ENCODE data around the gene OR13A1.
"Not testable (repeated sequence)": the region's sequence is repeated elsewhere in the genome, so short reads cannot be mapped to it uniquely, and the experiment has no call there.

The OR13A1 gene

DNA sequence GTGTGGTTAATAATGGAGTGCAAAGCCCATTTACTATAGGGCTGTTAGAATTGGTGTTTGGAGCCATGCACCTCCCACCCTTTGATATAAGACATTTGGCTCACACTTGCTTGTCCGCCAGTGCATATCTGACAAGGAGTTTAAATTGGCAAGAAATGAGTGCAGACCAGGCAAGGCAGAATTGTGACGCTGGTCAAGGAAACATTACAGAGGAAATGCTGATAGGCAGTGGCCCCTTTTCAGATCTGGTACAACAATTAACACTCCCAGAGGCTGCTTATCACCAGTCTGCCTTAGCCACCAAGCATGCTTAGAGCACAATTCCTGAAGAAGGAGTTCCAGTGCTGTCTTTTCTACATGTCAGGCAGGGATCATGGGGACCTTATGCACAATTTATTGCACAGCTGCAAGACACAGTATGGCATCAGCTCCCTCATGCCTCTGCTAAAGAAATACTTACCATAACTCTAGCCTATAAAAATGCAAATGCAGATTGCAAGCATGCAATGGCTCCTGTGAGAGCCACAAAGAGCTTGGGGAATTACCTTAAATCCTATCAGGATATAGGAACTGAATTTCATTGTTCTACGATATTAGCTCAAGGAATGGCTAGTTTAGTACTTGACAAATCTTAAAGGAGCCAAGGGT is 35.2 kb downstream of the OR13A1 start:
- DNase-seq, result no peak

GRCh38 chr10:45279682-45280081 is 35.7 kb downstream of the OR13A1 start:
- no peak for DNase-seq

- DNase-seq, result no peak
These were observed 36.4 kb downstream of the OR13A1 start for GRCh38 chr10:45278860-45279498.

DNA sequence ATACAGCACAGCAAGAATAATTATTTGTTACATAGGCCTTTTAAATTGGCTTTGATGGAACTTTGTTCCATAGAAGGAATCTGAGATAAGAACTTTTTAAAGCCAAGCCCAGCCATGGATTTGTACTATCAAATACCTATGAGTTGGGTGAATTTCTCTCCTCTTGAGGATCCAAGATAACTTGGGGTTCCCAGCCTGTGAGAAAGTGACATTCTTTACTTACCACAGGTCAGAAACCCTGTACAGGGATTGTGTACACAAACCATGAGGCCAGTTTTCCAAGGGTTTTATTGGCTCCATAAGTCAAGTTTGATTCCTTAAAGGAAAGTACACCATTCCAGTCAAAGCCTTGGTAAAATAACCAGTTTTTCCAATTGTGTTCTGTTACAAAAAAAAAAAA is 39.3 kb downstream of the OR13A1 start:
- not testable (repeated sequence) for DNase-seq

DNA sequence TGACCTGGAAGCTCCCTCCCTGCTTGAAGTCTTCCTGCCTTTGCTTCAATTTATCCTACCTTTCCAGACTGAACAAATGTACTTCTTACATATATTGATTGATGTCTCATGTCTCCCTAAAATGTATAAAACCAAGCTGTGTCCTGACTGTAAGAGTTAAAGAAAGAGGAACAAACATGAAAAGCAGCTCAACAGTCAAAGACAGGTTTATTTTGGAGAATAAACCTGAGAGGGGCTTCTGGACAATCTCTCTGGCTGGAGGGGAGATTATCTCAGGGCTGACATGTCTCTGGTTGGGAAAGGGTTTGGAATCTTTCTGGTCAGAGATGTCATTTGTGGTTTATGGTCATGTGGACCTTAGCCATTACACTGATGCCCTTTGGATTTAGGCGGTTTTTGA is 41.0 kb downstream of the OR13A1 start:
- no peak for DNase-seq

DNA sequence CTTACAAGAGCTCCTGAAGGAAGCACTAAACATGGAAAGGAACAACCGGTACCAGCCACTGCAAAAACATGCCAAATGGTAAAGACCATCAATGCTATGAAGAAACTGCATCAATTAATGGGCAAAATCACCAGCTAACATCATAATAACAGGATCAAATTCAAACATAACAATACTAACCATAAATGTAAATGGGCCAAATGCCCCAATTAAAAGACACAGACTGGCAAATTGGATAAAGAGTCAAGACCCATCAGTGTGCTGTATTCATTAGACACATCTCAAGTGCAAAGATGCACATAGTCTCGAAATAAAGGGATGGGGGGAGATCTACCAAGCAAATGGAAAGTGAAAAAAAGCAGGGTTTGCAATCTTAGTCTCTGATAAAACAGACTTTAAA is 47.6 kb downstream of the OR13A1 start:
- not testable (repeated sequence) for DNase-seq

GRCh38 chr10:45265996-45266395 is 49.4 kb downstream of the OR13A1 start:
- no peak for DNase-seq

DNA sequence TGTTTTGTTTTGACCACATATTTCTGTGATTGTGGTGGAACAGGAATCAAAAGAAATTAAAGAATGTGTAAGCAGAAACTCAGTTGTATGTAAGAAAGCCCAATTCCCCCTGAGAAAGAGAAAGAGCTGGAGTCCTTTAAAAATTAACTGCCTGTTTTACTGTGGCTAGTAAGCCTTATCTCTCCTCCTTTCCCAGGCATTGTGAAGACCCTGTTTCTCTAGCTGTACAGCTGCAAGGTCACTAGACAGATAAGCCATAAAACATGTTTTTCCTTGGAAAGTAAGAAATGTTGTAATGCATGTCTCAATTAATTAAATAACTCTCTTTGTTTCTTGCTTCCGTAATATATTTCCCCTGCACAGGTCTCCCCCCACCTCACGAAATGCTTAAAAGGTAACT is 53.5 kb downstream of the OR13A1 start:
- DNase-seq, result no peak

GRCh38 chr10:45261243-45261775 is 54.1 kb downstream of the OR13A1 start:
- DNase-seq, result no peak

- not testable (repeated sequence) for DNase-seq
These were observed 54.8 kb downstream of the OR13A1 start for GRCh38 chr10:45260635-45261034.

- not testable (repeated sequence) for DNase-seq
These were observed 55.5 kb downstream of the OR13A1 start for GRCh38 chr10:45259786-45260495.

DNA sequence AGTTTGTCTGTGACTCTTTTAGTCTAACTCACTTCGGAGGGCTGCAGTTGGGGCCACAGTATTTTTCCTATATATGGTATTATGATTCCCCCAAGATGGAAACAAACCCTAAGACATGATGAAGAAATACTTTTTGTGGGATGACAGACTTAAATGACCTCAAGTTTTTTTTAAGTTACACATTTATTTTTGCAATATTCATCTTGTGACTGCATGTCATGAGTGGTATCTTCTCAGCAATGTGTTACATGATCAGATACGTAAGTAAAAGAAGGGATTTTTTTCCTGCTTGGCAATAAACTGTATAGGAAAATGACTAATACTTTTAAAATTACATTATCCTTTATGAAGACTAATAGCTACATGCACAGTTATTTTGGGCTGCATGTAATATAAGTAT is 57.8 kb downstream of the OR13A1 start:
- DNase-seq, result no peak

DNA sequence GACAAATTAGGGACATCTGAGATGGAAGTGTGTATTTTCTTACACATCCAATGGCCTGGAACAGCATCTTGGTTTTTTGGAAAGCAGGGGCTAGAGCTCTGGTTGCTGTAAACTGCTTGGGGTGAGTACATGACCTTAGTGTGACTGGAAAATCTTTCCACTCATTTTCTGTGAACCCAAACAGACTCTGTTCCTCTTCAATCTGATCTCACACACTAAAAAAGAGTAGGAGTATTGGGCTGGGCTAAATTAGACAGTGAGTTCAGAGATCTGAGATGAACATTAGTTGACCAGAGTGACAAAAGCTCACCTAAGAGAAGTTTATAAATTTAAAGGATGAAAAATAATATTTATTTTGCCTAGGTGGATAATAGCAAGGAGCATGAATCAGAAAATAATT is 59.2 kb downstream of the OR13A1 start:
- DNase-seq, result no peak

DNA sequence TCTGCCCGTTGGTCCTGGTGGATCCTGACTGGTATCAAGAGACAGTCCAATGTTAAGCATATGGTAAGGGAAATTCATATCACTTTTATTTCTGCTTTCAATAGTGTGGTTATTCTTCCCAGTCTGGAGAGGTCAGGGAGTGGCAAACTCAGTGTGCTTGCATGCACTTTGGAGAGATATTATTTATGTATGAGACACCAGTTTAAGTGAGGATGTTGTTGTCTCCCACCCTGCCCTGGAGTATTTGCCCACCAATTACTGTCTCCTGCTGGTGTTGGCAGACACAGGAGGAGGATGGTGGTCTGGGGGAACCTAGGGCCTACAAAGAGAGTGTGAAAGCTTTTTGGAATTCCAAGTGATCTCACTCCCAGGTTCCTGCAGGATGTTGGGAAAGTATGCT is 59.7 kb downstream of the OR13A1 start:
- no peak for DNase-seq

DNA sequence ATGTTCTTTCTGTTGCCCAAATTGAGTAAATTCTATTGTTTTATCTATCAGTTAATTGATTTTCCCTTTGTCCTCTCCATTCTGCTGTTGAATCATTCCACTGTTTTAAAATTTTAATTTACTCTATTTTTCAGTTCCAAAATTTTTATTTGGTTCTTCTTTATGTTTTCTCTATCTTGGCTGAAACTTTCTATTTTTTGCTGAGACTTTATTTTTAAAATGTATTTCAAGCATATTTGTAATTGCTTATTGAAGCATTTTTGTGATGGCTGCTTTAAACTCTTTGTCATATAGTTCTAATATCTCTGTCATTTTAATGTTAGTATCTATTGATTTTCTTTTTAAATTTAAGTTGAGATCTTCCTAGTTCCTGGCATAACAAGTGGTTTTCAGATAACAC is 60.5 kb downstream of the OR13A1 start:
- no peak for DNase-seq

GRCh38 chr10:45253183-45253914 is 62.1 kb downstream of the OR13A1 start:
- no peak for DNase-seq
